Superior temporal gyrus (tissue), 1 donor: ENCODE results near the gene SOX5.

Experiments
- DNase-seq: peaks from one replicate; pipeline ENCODE4 v3.0.0-alpha.2; 2016; ENCODE audit errors: extremely low spot score

SOX5 gene

GRCh38 chr12:23949348-23950209 lies at the start of gene SOX5:
SOX5 (minus strand) TSS chr12:23949670; CDS start chr12:23949601, 69 bp downstream.
- DNase-seq: peak; percentile 56

GRCh38 chr12:23987046-23987445 lies 37.6 kb upstream of the SOX5 start:
- no peak for DNase-seq

GRCh38 chr12:23980826-23981225 lies 31.4 kb upstream of the SOX5 start:
- no peak for DNase-seq

GRCh38 chr12:23964812-23965211 lies 15.3 kb upstream of the SOX5 start:
- DNase-seq: no peak

GRCh38 chr12:23959826-23960225 lies 10.4 kb upstream of the SOX5 start:
- DNase-seq: no peak

- DNase-seq: no peak
These were observed 4.9 kb upstream of the SOX5 start for GRCh38 chr12:23954332-23954731.

- no peak for DNase-seq
These were observed 2.6 kb upstream of the SOX5 start for GRCh38 chr12:23952071-23952470.

- no peak for DNase-seq
These were observed 1.4 kb upstream of the SOX5 start for GRCh38 chr12:23950775-23951451.

- DNase-seq: no peak
These were observed 822 bp upstream of the SOX5 start for GRCh38 chr12:23950210-23950774.

GRCh38 chr12:23948291-23948690 lies 1.2 kb downstream of the SOX5 start:
- DNase-seq: peak; percentile 56

- no peak for DNase-seq
These were observed 2.1 kb downstream of the SOX5 start for GRCh38 chr12:23947395-23947794.

GRCh38 chr12:23945249-23945648 lies 4.2 kb downstream of the SOX5 start:
- DNase-seq: no peak

GRCh38 chr12:23944067-23944466 lies 5.4 kb downstream of the SOX5 start:
- DNase-seq: no peak

- no peak for DNase-seq
These were observed 6.6 kb downstream of the SOX5 start for GRCh38 chr12:23942841-23943240.

- DNase-seq: no peak
These were observed 7.7 kb downstream of the SOX5 start for GRCh38 chr12:23941780-23942179.

- DNase-seq: no peak
These were observed 11.0 kb downstream of the SOX5 start for GRCh38 chr12:23938422-23938821.

GRCh38 chr12:23931176-23931575 lies 18.3 kb downstream of the SOX5 start:
- DNase-seq: no peak

GRCh38 chr12:23930599-23930998 lies 18.9 kb downstream of the SOX5 start:
- DNase-seq: no peak

GRCh38 chr12:23929906-23930305 lies 19.6 kb downstream of the SOX5 start:
- DNase-seq: no peak

- no peak for DNase-seq
These were observed 21.6 kb downstream of the SOX5 start for GRCh38 chr12:23927907-23928306.

- peak; percentile 48 for DNase-seq
These were observed 28.2 kb downstream of the SOX5 start for GRCh38 chr12:23921099-23921856.

GRCh38 chr12:23911574-23911973 lies 37.9 kb downstream of the SOX5 start:
- DNase-seq: no peak
